HG03103 (cell line): ENCODE data around the gene KRT86.

Experiments used
- ATAC-seq: cut with Tn5 transposase; IDR thresholded peaks from one replicate; pipeline ENCODE4 v1.9.1; 2021; ENCODE audit warnings: low read depth; ENCODE audit not compliant: unreplicated experiment

Gene KRT86

DNA sequence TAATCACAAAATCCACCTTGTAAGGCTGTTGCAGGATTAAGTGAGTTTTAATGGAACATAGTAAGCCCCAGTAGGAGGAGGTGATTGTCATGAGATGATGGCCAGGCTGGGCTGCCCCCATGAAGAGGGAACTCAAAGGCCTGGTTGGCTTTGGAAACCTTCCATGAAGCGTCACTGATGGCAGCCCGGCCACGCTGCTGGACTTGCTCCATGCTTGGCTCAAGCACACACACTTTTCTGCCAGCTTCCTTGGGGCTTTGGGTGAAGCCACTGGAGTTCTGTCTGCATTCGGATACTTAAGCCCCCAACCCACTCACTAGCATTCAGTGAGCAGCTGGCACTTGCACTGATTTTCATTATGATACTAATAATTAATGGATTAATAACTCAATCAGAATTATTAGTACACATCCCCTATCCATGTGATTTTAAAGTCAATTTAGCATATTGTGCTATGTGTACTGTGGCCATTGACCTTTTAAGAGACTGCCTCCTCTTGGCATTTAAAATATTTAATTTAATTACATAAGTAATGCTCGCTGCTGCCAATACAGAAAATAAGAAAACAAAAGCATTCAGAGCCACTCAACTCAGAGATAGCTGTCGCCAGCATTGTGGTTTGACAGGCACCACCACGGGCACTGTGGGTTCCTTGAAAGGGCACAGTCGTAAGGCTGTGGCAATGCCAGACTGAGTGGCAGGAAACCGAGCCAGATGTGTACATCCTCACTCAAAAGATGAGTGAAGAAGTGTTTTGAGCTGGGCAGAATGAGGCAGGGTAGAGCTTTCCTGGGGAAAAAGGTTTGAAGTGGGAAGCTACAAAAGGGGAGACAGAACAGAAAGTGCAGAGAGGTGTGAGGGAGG lies 77.0 kb downstream of the KRT86 start:
- no peak for ATAC-seq

DNA sequence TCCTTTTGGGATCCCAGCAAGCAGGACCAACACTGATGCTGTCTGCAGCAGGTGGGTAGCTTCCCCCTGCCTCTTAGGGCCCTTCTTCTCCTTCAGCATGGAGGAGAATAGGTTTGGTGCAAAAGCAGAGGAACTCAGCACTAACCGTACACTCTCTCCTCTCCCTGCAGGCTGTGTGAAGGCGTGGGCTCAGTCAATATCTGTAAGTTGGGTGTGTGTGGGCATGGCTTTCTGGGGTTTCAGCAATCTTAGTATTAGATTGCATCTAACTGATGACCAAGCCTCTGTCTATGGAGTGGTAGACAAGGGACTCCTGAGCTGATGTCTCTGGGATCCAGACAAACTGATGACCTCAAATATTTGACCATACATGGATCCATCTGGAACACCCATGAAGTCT lies 78.5 kb downstream of the KRT86 start:
- no peak for ATAC-seq

DNA sequence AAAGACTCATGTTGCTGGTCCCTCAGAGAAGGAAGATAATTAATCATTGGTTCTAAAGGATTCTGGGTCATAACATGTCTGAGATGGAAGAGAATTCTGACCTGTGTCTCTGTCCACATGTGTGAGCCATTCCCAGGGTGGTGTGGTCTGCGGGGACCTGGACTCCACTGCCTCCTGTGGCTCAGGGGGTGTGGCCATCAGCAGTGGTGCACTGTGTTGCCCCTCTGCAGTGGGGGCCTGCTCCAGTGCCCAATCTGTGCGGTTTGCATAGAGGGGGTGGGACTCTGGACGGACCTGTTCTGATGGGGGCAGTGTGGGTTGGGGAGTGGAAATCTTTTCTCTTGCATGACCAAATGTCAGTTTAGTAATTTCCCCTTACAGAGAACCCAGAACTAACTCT lies 79.3 kb downstream of the KRT86 start:
- no peak for ATAC-seq

DNA sequence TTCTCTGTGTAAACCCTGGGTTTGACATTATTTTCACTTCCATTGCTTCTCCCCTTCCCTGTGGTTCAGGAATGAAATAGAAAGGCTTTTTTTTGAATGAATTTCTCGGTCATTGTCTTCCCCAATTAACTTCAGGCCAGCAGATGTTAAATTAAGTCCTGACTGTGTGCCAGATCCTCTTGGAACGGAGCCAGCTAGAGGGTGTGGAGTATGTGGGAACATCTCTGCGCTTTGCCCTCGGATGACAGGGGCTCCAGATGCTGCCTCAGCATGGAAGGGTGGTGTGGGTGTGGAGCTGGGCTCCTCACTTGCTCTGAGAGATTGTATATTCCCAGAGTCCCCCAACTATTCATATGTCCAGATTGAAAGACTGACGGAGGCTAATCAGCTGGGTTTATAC lies 79.8 kb downstream of the KRT86 start:
- no peak for ATAC-seq

DNA sequence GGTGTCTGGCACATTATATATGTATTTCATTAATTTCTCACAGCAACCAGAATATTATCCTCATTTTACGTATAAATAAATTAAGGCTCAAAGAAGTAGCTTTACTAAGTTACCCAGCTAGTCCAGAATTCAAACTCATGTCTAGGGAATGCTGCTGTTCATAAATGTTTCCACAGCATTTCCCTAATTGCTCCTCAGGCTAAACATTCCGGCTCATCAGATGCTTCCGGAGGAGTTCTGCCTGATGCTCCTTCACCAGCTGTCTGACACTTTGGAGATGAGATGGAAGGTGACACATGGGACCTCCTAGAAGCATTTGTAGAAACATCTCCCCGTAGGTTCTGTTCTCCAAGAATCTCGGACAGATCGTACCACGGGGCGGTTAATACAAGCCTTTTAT lies 80.7 kb downstream of the KRT86 start:
- no peak for ATAC-seq

DNA sequence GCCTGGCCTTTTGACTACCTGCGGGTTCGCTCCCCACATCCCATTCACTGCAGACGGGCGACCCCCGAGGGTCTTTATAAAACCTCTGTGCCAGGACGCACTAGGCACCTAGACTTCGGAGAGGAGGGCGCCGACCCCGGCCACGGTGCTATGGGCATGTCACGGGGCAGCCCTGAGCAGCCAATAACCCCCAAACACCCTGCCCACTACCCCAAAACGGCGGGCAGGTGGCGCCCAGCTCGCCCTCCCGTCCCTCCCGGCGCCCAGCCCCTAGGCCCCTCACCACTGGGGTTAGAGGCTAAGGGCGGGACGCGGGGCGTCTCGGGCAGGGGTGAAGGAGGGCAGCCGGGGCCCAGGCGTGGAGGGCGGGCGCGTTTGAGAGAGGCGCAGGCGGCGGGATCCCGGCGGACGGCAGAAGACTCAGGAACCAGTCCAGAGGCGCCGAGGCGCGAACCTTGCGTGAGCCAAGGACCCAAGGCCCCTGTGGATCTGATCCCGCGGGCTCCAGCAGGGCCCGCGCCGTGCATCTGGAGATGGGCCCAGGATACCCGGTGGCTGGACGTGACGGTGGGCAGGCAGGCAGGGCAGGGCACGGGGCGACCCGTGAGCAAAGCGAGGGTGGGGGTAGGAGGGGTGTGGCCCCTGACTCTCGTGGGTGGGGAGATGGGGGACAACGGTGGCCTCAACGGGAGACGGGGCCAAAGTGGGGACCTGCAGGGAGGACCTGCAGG lies 81.8 kb downstream of the KRT86 start:
- no peak for ATAC-seq

- ATAC-seq = no peak
Measured at GRCh38 chr12:52356762-52357580, 82.5 kb downstream of the KRT86 start.
